Ishikawa (cell line): Measurements from ENCODE around the gene FAM20C.

Experiments
- CEBPB ChIP-seq: IDR thresholded peaks from 2 replicates; pipeline ENCODE4 v1.6.1; 2012
- CREB1 ChIP-seq: IDR thresholded peaks from 2 replicates; pipeline ENCODE4 v1.6.1; 2012; ENCODE audit warnings: low read depth
- EGR1 ChIP-seq: IDR thresholded peaks from 2 replicates; pipeline ENCODE4 v1.6.1; 2012
- EP300 ChIP-seq: IDR thresholded peaks from 2 replicates; pipeline ENCODE4 v1.6.1; 2012; ENCODE audit warnings: borderline replicate concordance
- FOXM1 ChIP-seq: IDR thresholded peaks from 2 replicates; pipeline ENCODE4 v1.6.1; 2012; ENCODE audit warnings: low read depth, borderline replicate concordance
- MAX ChIP-seq: IDR thresholded peaks from 2 replicates; pipeline ENCODE4 v1.6.1; 2012
- NFIC ChIP-seq: IDR thresholded peaks from 2 replicates; pipeline ENCODE4 v1.6.1; 2012
- RAD21 ChIP-seq: IDR thresholded peaks from 2 replicates; pipeline ENCODE4 v1.6.1; 2012; ENCODE audit warnings: low read depth
- TAF1 ChIP-seq: IDR thresholded peaks from 2 replicates; pipeline ENCODE4 v1.6.1; 2012; ENCODE audit warnings: low read depth, mild to moderate bottlenecking
- TCF12 ChIP-seq: IDR thresholded peaks from 2 replicates; pipeline ENCODE4 v1.6.1; 2012; ENCODE audit warnings: low read depth
- TEAD4 ChIP-seq: IDR thresholded peaks from 2 replicates; pipeline ENCODE4 v1.6.1; 2012
- YY1 ChIP-seq: IDR thresholded peaks from 2 replicates; pipeline ENCODE4 v1.6.1; 2012; ENCODE audit warnings: low read depth
- ZBTB7A ChIP-seq: IDR thresholded peaks from 2 replicates; pipeline ENCODE4 v1.6.1; 2012; ENCODE audit warnings: low read depth
- TF ChIP-seq, protein P1 (sequence below): IDR thresholded peaks from 2 replicates; pipeline ENCODE4 v1.6.1; 2012; ENCODE audit warnings: low read depth, mild to moderate bottlenecking
- TF ChIP-seq, protein P2 (sequence below): IDR thresholded peaks from 2 replicates; pipeline ENCODE4 v1.6.1; 2012

FAM20C gene

GRCh38 chr7:191981-192649, at the start of gene FAM20C:
TSS of gene FAM20C (plus strand) at chr7:192571. CDS start at chr7:193200, 629 bp downstream.
- TF ChIP-seq TAF1 (0 out of 2 replicates have a peak, but pooled peaks have one; percentile 9), TCF12 (peak; percentile 27; the same call in 1 of the 2 replicates), YY1 (no peak), RAD21 (no peak), EGR1 (no peak; the same call in 1 of the 2 replicates), NFIC (peak; percentile 67; the same call in 1 of the 2 replicates), ZBTB7A (no peak), TEAD4 (no peak), MAX (peak; percentile 56; the same call in 1 of the 2 replicates)
- TF ChIP-seq, protein P1, sequence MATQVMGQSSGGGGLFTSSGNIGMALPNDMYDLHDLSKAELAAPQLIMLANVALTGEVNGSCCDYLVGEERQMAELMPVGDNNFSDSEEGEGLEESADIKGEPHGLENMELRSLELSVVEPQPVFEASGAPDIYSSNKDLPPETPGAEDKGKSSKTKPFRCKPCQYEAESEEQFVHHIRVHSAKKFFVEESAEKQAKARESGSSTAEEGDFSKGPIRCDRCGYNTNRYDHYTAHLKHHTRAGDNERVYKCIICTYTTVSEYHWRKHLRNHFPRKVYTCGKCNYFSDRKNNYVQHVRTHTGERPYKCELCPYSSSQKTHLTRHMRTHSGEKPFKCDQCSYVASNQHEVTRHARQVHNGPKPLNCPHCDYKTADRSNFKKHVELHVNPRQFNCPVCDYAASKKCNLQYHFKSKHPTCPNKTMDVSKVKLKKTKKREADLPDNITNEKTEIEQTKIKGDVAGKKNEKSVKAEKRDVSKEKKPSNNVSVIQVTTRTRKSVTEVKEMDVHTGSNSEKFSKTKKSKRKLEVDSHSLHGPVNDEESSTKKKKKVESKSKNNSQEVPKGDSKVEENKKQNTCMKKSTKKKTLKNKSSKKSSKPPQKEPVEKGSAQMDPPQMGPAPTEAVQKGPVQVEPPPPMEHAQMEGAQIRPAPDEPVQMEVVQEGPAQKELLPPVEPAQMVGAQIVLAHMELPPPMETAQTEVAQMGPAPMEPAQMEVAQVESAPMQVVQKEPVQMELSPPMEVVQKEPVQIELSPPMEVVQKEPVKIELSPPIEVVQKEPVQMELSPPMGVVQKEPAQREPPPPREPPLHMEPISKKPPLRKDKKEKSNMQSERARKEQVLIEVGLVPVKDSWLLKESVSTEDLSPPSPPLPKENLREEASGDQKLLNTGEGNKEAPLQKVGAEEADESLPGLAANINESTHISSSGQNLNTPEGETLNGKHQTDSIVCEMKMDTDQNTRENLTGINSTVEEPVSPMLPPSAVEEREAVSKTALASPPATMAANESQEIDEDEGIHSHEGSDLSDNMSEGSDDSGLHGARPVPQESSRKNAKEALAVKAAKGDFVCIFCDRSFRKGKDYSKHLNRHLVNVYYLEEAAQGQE: no peak

GRCh38 chr7:143145-143751, 49.1 kb upstream of the FAM20C start:
- TF ChIP-seq EGR1: no peak
- no peak for TF ChIP-seq YY1
- TF ChIP-seq, protein P2, sequence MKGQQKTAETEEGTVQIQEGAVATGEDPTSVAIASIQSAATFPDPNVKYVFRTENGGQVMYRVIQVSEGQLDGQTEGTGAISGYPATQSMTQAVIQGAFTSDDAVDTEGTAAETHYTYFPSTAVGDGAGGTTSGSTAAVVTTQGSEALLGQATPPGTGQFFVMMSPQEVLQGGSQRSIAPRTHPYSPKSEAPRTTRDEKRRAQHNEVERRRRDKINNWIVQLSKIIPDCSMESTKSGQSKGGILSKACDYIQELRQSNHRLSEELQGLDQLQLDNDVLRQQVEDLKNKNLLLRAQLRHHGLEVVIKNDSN: no peak
- TF ChIP-seq TAF1: no peak
- TF ChIP-seq EP300: no peak
- no peak for TF ChIP-seq CREB1
- TF ChIP-seq RAD21: no peak
- no peak for TF ChIP-seq CEBPB
- TF ChIP-seq, protein P1: no peak
- no peak for TF ChIP-seq FOXM1
- no peak for TF ChIP-seq MAX
- TF ChIP-seq ZBTB7A: no peak
- TF ChIP-seq TCF12: no peak
- no peak for TF ChIP-seq NFIC
- TF ChIP-seq TEAD4: no peak

GRCh38 chr7:143811-144453, 48.4 kb upstream of the FAM20C start:
- TF ChIP-seq EP300: no peak
- no peak for TF ChIP-seq EGR1
- TF ChIP-seq CREB1: no peak
- TF ChIP-seq, protein P1: no peak
- TF ChIP-seq TCF12: no peak
- TF ChIP-seq FOXM1: no peak
- TF ChIP-seq YY1: no peak
- TF ChIP-seq, protein P2: no peak
- no peak for TF ChIP-seq RAD21
- no peak for TF ChIP-seq TEAD4
- no peak for TF ChIP-seq NFIC
- no peak for TF ChIP-seq MAX
- TF ChIP-seq CEBPB: no peak
- no peak for TF ChIP-seq TAF1
- no peak for TF ChIP-seq ZBTB7A

GRCh38 chr7:144454-144826, 47.9 kb upstream of the FAM20C start:
- TF ChIP-seq CEBPB (no peak), FOXM1 (no peak), NFIC (no peak), TEAD4 (no peak), CREB1 (no peak)
- TF ChIP-seq, protein P2: no peak
